Upper lobe of right lung (tissue), 1 donor: ENCODE measurements around the gene CPLX1. TPM values are rescaled to one million over a fixed set of nuclear protein-coding genes. Genes with fewer than 3 reads are reported as not detected.
"Not testable (repeated sequence)": the region's sequence is repeated elsewhere in the genome, so short reads cannot be mapped to it uniquely, and the experiment has no call there.

Experiments
- ATAC-seq: fragments of 200-7000 bp; cut with Tn5 transposase; one replicate; pipeline ENCODE4 v1.9.1; 2020; ENCODE audit warnings: mild to moderate bottlenecking, moderate library complexity
- DNase-seq: peaks from one replicate; pipeline ENCODE4 v3.0.0-alpha.2; 2020
- H3K27ac ChIP-seq: fragments of 200-600 bp; one replicate; pipeline ENCODE4 v1.8.0; 2022
- H3K27me3 ChIP-seq: fragments of 200-600 bp; one replicate; pipeline ENCODE4 v1.8.0; 2022; ENCODE audit warnings: mild to moderate bottlenecking
- H3K36me3 ChIP-seq: fragments of 200-600 bp; one replicate; pipeline ENCODE4 v1.8.0; 2022
- H3K4me1 ChIP-seq: fragments of 200-600 bp; one replicate; pipeline ENCODE4 v1.8.0; 2022
- H3K4me3 ChIP-seq: fragments of 200-600 bp; one replicate; pipeline ENCODE4 v1.8.0; 2022; ENCODE audit warnings: mild to moderate bottlenecking
- H3K9me3 ChIP-seq: fragments of 200-600 bp; one replicate; pipeline ENCODE4 v1.8.0; 2022
- CTCF ChIP-seq: fragments of 200-600 bp; IDR thresholded peaks from one replicate; pipeline ENCODE4 v1.8.0; 2022; ENCODE audit warnings: antibody characterized with exemption
- intact Hi-C: fragments of 100-400 bp; cut with DNase I; formaldehyde crosslinking; loops from one replicate; pipeline ENCODE4 v1.11.0; 2022
- total RNA-seq: library from RNA; stranded (reverse); fragmentation: NEBNext Ultra II Directional; extraction: Animal tissue kit (Norgen Biotek cat#: 25700); gene quantifications from one replicate; pipeline ENCODE4 v1.2.1, GENCODE V29; 2021
- donor health status: DM: no; HTN: yes; CAD: no; lungs with severe emphysema.

Gene CPLX1
- total RNA-seq, 1 donor from 2014 or later, result 5.2 TPM

GRCh38 chr4:754221-755120 lies 71.5 kb downstream of the CPLX1 start:
- Histone ChIP-seq H3K4me1 (no peaks in the 10 kb centered on the region), H3K36me3 (peaks cover 31% of the 10 kb centered on the region), H3K4me3 (no peak overlapping the region), H3K27ac (no peak overlapping the region), H3K9me3 (no peaks in the 10 kb centered on the region), H3K27me3 (no peaks in the 10 kb centered on the region)
- DNase-seq (no peak), ATAC-seq (peak; percentile 42)
- no peak for TF ChIP-seq CTCF
- intact Hi-C loops, result no loop called here

GRCh38 chr4:753186-753585 lies 72.7 kb downstream of the CPLX1 start:
- H3K9me3 ChIP-seq, H3K4me1 ChIP-seq, H3K4me3 ChIP-seq, DNase-seq, H3K27me3 ChIP-seq, intact Hi-C loops, ATAC-seq, H3K27ac ChIP-seq: not testable (repeated sequence)
- H3K36me3 ChIP-seq, result peaks cover 42% of the 10 kb centered on the region

GRCh38 chr4:752196-752861 lies 73.6 kb downstream of the CPLX1 start:
- Histone ChIP-seq H3K9me3 (no peaks in the 10 kb centered on the region), H3K27me3 (no peaks in the 10 kb centered on the region), H3K4me1 (no peaks in the 10 kb centered on the region), H3K36me3 (peaks cover 47% of the 10 kb centered on the region), H3K27ac (no peak overlapping the region), H3K4me3 (no peak overlapping the region)
- DNase-seq (no peak), ATAC-seq (no peak)
- no peak for TF ChIP-seq CTCF
- intact Hi-C loops, result no loop called here

DNA sequence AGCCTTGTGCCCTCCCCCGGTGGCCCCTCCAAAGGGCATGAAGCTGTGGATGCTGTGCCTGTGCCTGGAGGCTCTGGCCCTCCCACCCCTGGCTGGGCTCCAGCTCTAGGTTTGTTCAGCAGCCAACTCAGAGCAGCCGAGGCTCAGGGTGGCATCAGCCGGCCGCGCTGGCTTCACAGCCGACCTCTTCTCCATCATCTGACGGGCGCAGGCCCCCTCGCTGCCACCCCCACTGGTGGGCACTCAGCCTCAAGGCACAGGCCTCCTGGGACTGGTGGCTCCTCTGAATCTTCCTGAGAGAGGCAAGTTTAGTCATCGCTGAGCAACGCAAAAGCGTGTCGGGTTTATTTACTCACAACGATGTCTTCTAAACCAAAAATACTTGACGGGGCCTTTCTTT lies 74.3 kb downstream of the CPLX1 start:
- no peaks in the 10 kb centered on the region for H3K9me3 ChIP-seq
- no peaks in the 10 kb centered on the region for H3K4me1 ChIP-seq
- no peaks in the 10 kb centered on the region for H3K27me3 ChIP-seq
- no peak overlapping the region for H3K4me3 ChIP-seq
- H3K27ac ChIP-seq, result no peak overlapping the region
- intact Hi-C loops, result no loop called here
- TF ChIP-seq CTCF, result no peak
- ATAC-seq, result no peak
- no peak for DNase-seq
- H3K36me3 ChIP-seq, result peaks cover 47% of the 10 kb centered on the region

- no peak for DNase-seq
- Histone ChIP-seq H3K4me1 (no peaks in the 10 kb centered on the region), H3K36me3 (peaks cover 47% of the 10 kb centered on the region), H3K27ac (no peak overlapping the region), H3K4me3 (no peak overlapping the region), H3K9me3 (no peaks in the 10 kb centered on the region), H3K27me3 (no peaks in the 10 kb centered on the region)
- TF ChIP-seq CTCF, result no peak
- intact Hi-C loops, result no loop called here
- no peak for ATAC-seq
Observed at GRCh38 chr4:749698-750666, 75.9 kb downstream of the CPLX1 start.
